GM12878 (cell line): ENCODE measurements around the gene NPLOC4. TPM values are rescaled to one million over a fixed set of nuclear protein-coding genes. Genes with fewer than 3 reads are reported as not detected.

Experiments
- ATAC-seq: fragments of 200-7000 bp; cut with Tn5 transposase; 3 replicates; pipeline ENCODE4 v1.9.1; 2020; ENCODE audit warnings: mild to moderate bottlenecking, moderate library complexity
- BruUV-seq: library from RNA; stranded (reverse); fragments of 400-500 nt; replicated peaks from 2 replicates; lab custom pipeline; 2021; lab: Mats Ljungman, UMichigan
- CTCF ChIA-PET: fragments of 300-600 bp; sonication (Branson Sonifier 250); formaldehyde crosslinking; extraction: SDS; loops from one replicate; lab custom pipeline; 2021; ENCODE audit warnings: inconsistent platforms; lab: Yijun Ruan, JAX
- POLR2A ChIA-PET: fragments of 350-600 bp; formaldehyde crosslinking; extraction: SDS; loops from one replicate; lab custom pipeline; 2021; ENCODE audit warnings: inconsistent platforms; lab: Charles Lee
- RAD21 ChIA-PET: fragments of 300-600 bp; sonication (Branson Sonifier 250); formaldehyde crosslinking; loops from one replicate; lab custom pipeline; 2023; ENCODE audit warnings: antibody characterized with exemption; ENCODE audit not compliant: unreplicated experiment; lab: Charles Lee
- SMC1A ChIA-PET: fragments of 300-600 bp; sonication (Branson Sonifier 250); formaldehyde crosslinking; loops from one replicate; lab custom pipeline; 2023; ENCODE audit not compliant: unreplicated experiment, uncharacterized antibody; lab: Charles Lee
- DNase-seq: peaks from one replicate; pipeline ENCODE4 v3.0.0-alpha.2; 2011; ENCODE audit warnings: low read depth, low spot score
- FAIRE-seq: peaks from 3 replicates; lab custom pipeline; 2011; peaks lifted over from hg19 to GRCh38; lab: Jason Lieb, UNC
- H2AFZ ChIP-seq: 2 replicates; pipeline ENCODE4 v1.6.0; 2011; ENCODE audit warnings: low read depth, low read length, control low read depth; ENCODE audit not compliant: control insufficient read depth
- H3K27ac ChIP-seq: 2 replicates; pipeline ENCODE4 v1.5.1; 2011; ENCODE audit warnings: control low read depth; ENCODE audit not compliant: control insufficient read depth, insufficient read depth
- H3K27me3 ChIP-seq, 2 experiments: replicated peaks in 1 of 2; 2 replicates each; pipeline versions ENCODE4 v1.6.0 to v1.6.1; 2011; ENCODE audit warnings: low read length in 1 of 2; ENCODE audit not compliant: control insufficient read depth in 2 of 2, insufficient read depth in 2 of 2
- H3K36me3 ChIP-seq, 2 experiments: 2 replicates each; pipeline ENCODE4 v1.5.1; 2011; ENCODE audit warnings: low read length in 1 of 2; ENCODE audit not compliant: control insufficient read depth in 2 of 2, insufficient read depth in 2 of 2
- H3K4me1 ChIP-seq: 2 replicates; pipeline ENCODE4 v1.6.1; 2011; ENCODE audit warnings: mild to moderate bottlenecking, low read length, moderate library complexity, mixed read lengths; ENCODE audit not compliant: control insufficient read depth, insufficient read depth
- H3K4me2 ChIP-seq: 2 replicates; pipeline ENCODE4 v1.6.0; 2011; ENCODE audit warnings: control low read depth; ENCODE audit not compliant: control insufficient read depth, insufficient read depth
- H3K4me3 ChIP-seq: fragments of 200-600 bp; sonication (generic); 2 replicates; pipeline ENCODE4 v1.5.1; 2016
- H3K79me2 ChIP-seq: 2 replicates; pipeline ENCODE4 v1.6.0; 2011; ENCODE audit warnings: low read length; ENCODE audit not compliant: control insufficient read depth, insufficient read depth
- H3K9ac ChIP-seq: 2 replicates; pipeline ENCODE4 v1.8.0; 2011; ENCODE audit warnings: low read length, control low read depth, mixed read lengths; ENCODE audit not compliant: control insufficient read depth, insufficient read depth
- H3K9me3 ChIP-seq: replicated peaks from 3 replicates; pipeline ENCODE4 v1.5.1; 2011; ENCODE audit warnings: mild to moderate bottlenecking, low read length; ENCODE audit not compliant: control insufficient read depth, insufficient read depth
- H4K20me1 ChIP-seq: 2 replicates; pipeline ENCODE4 v1.6.0; 2011; ENCODE audit not compliant: control insufficient read depth, insufficient read depth
- CEBPB ChIP-seq, 2 experiments: fragments of 150-350 bp in 1 of 2; IDR thresholded peaks; 2 replicates each; pipeline ENCODE4 v1.6.1; 2012 to 2014; ENCODE audit warnings: low read depth in 2 of 2, low read length in 2 of 2, borderline replicate concordance in 1 of 2, inconsistent platforms in 1 of 2
- CUX1 ChIP-seq: IDR thresholded peaks from 2 replicates; pipeline ENCODE4 v1.6.1; 2012; ENCODE audit warnings: improper control_type of control experiment, low read depth, low read length; ENCODE audit not compliant: insufficient replicate concordance
- KLF5 ChIP-seq: fragments of 450-650 bp; IDR thresholded peaks from 2 replicates; pipeline ENCODE4 v1.6.1; 2014; ENCODE audit warnings: mild to moderate bottlenecking; ENCODE audit not compliant: partially characterized antibody
- MAX ChIP-seq: IDR thresholded peaks from 2 replicates; pipeline ENCODE4 v1.6.1; 2012; ENCODE audit warnings: low read depth, low read length, improper control_type of control experiment
- MEF2B ChIP-seq: fragments of 450-650 bp; IDR thresholded peaks from 2 replicates; pipeline ENCODE4 v1.6.1; 2018; ENCODE audit warnings: mild to moderate bottlenecking, moderate library complexity; ENCODE audit not compliant: partially characterized antibody, poor library complexity, severe bottlenecking
- NFYB ChIP-seq: IDR thresholded peaks from 2 replicates; pipeline ENCODE4 v1.6.1; 2011; ENCODE audit warnings: low read depth, mild to moderate bottlenecking, low read length, improper control_type of control experiment, moderate library complexity; ENCODE audit not compliant: insufficient read depth
- NRF1 ChIP-seq: conservative IDR thresholded peaks from 2 replicates; pipeline ENCODE4 v1.6.1; 2011; ENCODE audit warnings: mild to moderate bottlenecking, low read depth, low read length, improper control_type of control experiment
- TAF1 ChIP-seq: IDR thresholded peaks from 2 replicates; pipeline ENCODE4 v1.6.1; 2011; ENCODE audit warnings: mild to moderate bottlenecking, low read depth, low read length, borderline replicate concordance
- WGBS: methylation state at CpG from one replicate; pipeline ENCODE4 v1.1.6; 2016; ENCODE audit warnings: low lambda C conversion rate; ENCODE audit not compliant: insufficient replicate concordance, insufficient coverage; ENCODE audit errors: missing lambda C conversion rate; 5-methylcytosine and 5-hydroxymethylcytosine counted together
- in situ Hi-C: fragments of 300-500 bp; cut with MboI; formaldehyde crosslinking; loops from 9 replicates; pipeline ENCODE4 v1.14.3; 2018; ENCODE audit warnings: mixed read lengths
- intact Hi-C: fragments of 100-400 bp; cut with micrococcal nuclease; formaldehyde crosslinking; loops from one replicate; pipeline ENCODE4 v1.14.2; 2022; ENCODE audit not compliant: unreplicated experiment
- polyA plus RNA-seq, 11 experiments: library from polyadenylated mRNA; depleted of rRNA in 4 of 11; unstranded in 6 of 11; stranded (reverse) in 5 of 11; fragments of >200 nt; fragmentation: Nextera tagmentation in 4 of 11; fragmentation: Illumina TruSeq in 1 of 11; extraction: Ambion mirVana in 4 of 11; extraction: Trizol in 1 of 11; gene quantifications; 1 replicate in 1 of 11; 2 replicates in 10 of 11; pipeline versions ENCODE4 v1.2.1 to v1.2.3, GENCODE V29; 2011 to 2016; ENCODE audit warnings: inconsistent platforms in 2 of 11, missing spikeins in 2 of 11, low read depth in 1 of 11
- total RNA-seq, 4 experiments: library from RNA; depleted of rRNA in 3 of 4; stranded (reverse); fragments of >200 nt in 3 of 4; fragmentation: Illumina TruSeq in 1 of 4; extraction: Trizol in 1 of 4; gene quantifications; 2 replicates each; pipeline versions ENCODE4 v1.2.1 to v1.2.3, GENCODE V29; 2013 to 2021
- TF ChIP-seq, protein P1 (sequence below): fragments of 450-650 bp; IDR thresholded peaks from 2 replicates; pipeline ENCODE4 v1.6.1; 2017; ENCODE audit warnings: borderline replicate concordance

The NPLOC4 gene
- total and polyA plus RNA-seq, 10 of the 15 experiments (the other 5 are each of a cell fraction or from before 2014, with no cell fraction given), result 1.5 to 83.7 (median 45.8) TPM

DNA sequence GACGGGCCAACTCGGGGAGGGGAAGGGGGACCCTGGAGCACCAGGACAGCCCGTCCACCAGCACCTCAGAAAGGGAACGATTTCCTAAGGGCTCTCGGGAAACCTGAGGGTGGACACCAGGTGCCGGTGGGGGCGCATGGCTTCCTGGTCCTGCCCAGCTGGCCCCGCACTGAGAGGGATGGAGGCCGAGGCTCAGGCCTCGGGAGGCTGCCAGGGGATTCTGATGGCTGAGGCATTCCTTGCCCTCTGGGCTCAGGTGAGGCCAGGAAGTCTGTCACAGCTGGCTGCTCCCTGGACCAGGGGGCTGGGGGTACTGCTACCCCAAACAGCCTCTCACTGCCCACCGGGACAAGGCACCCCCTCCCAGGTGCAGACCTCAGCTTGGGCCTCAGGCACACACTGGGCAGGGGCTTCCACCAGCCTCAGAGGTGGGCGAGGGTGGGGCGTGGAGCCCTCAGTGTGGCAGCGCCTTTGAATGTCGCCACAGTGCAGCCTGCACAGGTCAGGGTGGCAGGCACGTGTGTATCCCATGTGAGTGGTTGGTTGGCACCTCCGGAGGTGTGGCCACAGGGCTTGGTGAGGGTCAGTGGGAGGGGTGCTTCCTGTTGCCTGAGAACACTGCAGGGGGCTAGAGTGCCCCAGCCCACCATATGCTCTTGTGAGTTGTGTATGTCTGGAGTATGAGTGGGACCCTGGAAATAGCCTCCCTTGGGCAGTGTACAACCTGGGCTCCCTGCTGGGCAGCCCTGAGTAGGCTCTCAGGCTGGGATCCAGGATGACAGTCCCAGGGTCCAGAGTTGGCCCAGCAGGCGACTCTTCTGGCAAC, 112.7 kb downstream of the NPLOC4 start (continued):
- TF ChIP-seq CUX1, result no peak
- TF ChIP-seq, all 136 proteins: peak for 0

DNA sequence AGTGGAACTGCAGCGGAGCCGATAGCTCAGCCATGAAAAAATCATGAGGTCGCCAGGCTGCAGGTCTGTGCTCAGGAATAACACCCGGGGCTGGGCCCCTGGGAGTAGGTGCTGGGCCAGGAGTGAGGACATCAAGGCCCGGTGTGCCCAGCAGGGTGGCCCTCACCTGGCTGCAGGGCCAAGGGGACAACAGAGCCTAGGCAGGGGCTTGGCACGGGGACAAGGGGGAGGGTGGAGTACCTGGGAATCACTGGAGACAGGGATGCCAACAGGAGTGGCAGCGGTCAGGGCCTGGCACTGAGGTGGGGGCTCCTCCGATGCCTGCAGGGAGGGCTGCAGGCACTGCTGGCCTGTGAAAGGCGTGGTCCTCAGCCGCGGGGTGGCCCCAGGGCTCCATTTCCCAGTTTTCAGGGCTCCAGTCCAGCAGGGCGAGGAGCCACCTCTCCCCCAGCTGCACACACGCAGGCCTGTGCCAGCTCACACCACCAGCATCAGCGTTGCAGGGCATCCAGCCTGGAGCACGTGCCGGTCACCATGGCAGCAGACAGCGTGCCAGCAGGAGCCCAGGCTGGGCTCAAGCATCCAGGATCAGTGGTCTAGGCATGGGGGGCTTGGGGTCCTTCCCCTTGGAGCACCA, 113.4 kb downstream of the NPLOC4 start:
- H3K9me3 ChIP-seq, result no peaks in the 10 kb centered on the region
- no peak overlapping the region for H3K4me2 ChIP-seq
- H3K27ac ChIP-seq, result no peak overlapping the region
- no peak overlapping the region for H3K9ac ChIP-seq
- ChIA-PET RAD21 (interaction anchor here (0.6 kb wide), 1 partner anchor 96 kb away, joined by 3 read pairs; no protein-coding TSS in a partner anchor), SMC1A (interaction anchor here (0.7 to 2.0 kb wide), 2 partner anchors 29 to 75 kb away, joined by 3 to 5 read pairs; no protein-coding TSS in a partner anchor), POLR2A (interaction anchor here (0.9 kb wide), 1 partner anchor 15 kb away, joined by 3 read pairs; no protein-coding TSS in a partner anchor), CTCF (interaction anchor here (0.9 to 1.3 kb wide), 4 partner anchors 13 to 77 kb away, joined by 3 to 7 read pairs (median 4); no protein-coding TSS in a partner anchor)
- no peaks in the 10 kb centered on the region for H4K20me1 ChIP-seq
- 61% methylated on average over 17 of the region's 17 CpGs for WGBS
- peaks cover 13% of the 10 kb centered on the region for H3K4me1 ChIP-seq
- H3K79me2 ChIP-seq, result peaks cover 10% of the 10 kb centered on the region
- no peaks in the 10 kb centered on the region for H3K36me3 ChIP-seq
- intact Hi-C loops, result no loop called here
- no peak overlapping the region for H2AFZ ChIP-seq
- no peak for DNase-seq
- in situ Hi-C loops, result no loop called here
- FAIRE-seq, result no peak
- ATAC-seq, result no peak
- no peak overlapping the region for H3K4me3 ChIP-seq
- BruUV-seq, result no TSS peak
- H3K27me3 ChIP-seq, result no peaks in the 10 kb centered on the region
- no peak for TF ChIP-seq TAF1
- TF ChIP-seq MEF2B, result no peak
- TF ChIP-seq KLF5, result no peak
- TF ChIP-seq MAX, result no peak
- no peak for TF ChIP-seq NFYB
- TF ChIP-seq NRF1, result no peak
- TF ChIP-seq CEBPB (IDR thresholded peaks at IDR 0.05; ENCODE audit: borderline replicate concordance in 1 of 2, low read depth in 2 of 2, low read length in 2 of 2), result no peak
- TF ChIP-seq, protein P1, sequence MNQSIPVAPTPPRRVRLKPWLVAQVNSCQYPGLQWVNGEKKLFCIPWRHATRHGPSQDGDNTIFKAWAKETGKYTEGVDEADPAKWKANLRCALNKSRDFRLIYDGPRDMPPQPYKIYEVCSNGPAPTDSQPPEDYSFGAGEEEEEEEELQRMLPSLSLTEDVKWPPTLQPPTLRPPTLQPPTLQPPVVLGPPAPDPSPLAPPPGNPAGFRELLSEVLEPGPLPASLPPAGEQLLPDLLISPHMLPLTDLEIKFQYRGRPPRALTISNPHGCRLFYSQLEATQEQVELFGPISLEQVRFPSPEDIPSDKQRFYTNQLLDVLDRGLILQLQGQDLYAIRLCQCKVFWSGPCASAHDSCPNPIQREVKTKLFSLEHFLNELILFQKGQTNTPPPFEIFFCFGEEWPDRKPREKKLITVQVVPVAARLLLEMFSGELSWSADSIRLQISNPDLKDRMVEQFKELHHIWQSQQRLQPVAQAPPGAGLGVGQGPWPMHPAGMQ, result no peak
